HepG2 (cell line): ENCODE results near the gene LRRC45. TPM values are rescaled to one million over a fixed set of nuclear protein-coding genes. Genes with fewer than 3 reads are reported as not detected.

Experiments used
- CEBPG ChIP-seq: IDR thresholded peaks from 2 replicates; pipeline ENCODE4 v1.6.1; 2016
- HOXA5 ChIP-seq: sonication (generic); formaldehyde crosslinking; IDR thresholded peaks from 2 replicates; pipeline ENCODE4 v1.4.0; 2020; ENCODE audit warnings: missing genetic modification reagents
- ISX ChIP-seq: sonication (generic); formaldehyde crosslinking; conservative IDR thresholded peaks from 2 replicates; pipeline ENCODE4 v1.5.0; 2020; ENCODE audit warnings: missing genetic modification reagents
- KLF16 ChIP-seq, 2 experiments: sonication (generic) in 1 of 2; formaldehyde crosslinking in 1 of 2; IDR thresholded peaks; 2 replicates each; pipeline versions ENCODE4 v1.6.1 to v1.8.0; 2016 to 2023; ENCODE audit warnings: missing genetic modification reagents in 2 of 2, missing compliant biosample characterization in 1 of 2
- PRMT3 ChIP-seq: sonication (generic); formaldehyde crosslinking; IDR thresholded peaks from 2 replicates; pipeline ENCODE4 v1.8.1; 2022; ENCODE audit warnings: low read depth, mild to moderate bottlenecking, moderate library complexity, missing genetic modification reagents, borderline replicate concordance
- SALL2 ChIP-seq: sonication (generic); formaldehyde crosslinking; IDR thresholded peaks from 2 replicates; pipeline ENCODE4 v1.8.1; 2023; ENCODE audit warnings: mild to moderate bottlenecking, missing genetic modification reagents, inconsistent platforms
- SMAD9 ChIP-seq: sonication (generic); formaldehyde crosslinking; IDR thresholded peaks from 2 replicates; pipeline ENCODE4 v1.5.1; 2020; ENCODE audit warnings: mild to moderate bottlenecking, missing genetic modification reagents
- THAP11 ChIP-seq: IDR thresholded peaks from 2 replicates; pipeline ENCODE4 v1.6.1; 2016; ENCODE audit warnings: missing biosample characterization, missing genetic modification reagents
- ZBTB20 ChIP-seq: sonication (generic); formaldehyde crosslinking; IDR thresholded peaks from 2 replicates; pipeline ENCODE4 v1.8.1; 2023; ENCODE audit warnings: missing genetic modification reagents, low read depth, mild to moderate bottlenecking, borderline replicate concordance
- ZEB1 ChIP-seq: IDR thresholded peaks from 2 replicates; pipeline ENCODE4 v1.6.1; 2012; ENCODE audit warnings: mild to moderate bottlenecking, low read depth, inconsistent platforms; ENCODE audit not compliant: insufficient replicate concordance
- ZFP1 ChIP-seq: IDR thresholded peaks from 2 replicates; pipeline ENCODE4 v1.6.1; 2016
- ZKSCAN5 ChIP-seq: sonication (generic); formaldehyde crosslinking; IDR thresholded peaks from 2 replicates; pipeline ENCODE4 v1.5.1; 2020; ENCODE audit warnings: mild to moderate bottlenecking, missing genetic modification reagents
- ZNF142 ChIP-seq: sonication (generic); formaldehyde crosslinking; IDR thresholded peaks from 2 replicates; pipeline ENCODE4 v1.4.0; 2020; ENCODE audit warnings: missing genetic modification reagents
- ZNF317 ChIP-seq: sonication (generic); formaldehyde crosslinking; IDR thresholded peaks from 2 replicates; pipeline ENCODE4 v1.5.0; 2020; ENCODE audit warnings: mild to moderate bottlenecking, missing genetic modification reagents
- ZNF816 ChIP-seq: sonication (generic); formaldehyde crosslinking; IDR thresholded peaks from 2 replicates; pipeline ENCODE4 v1.8.0; 2022; ENCODE audit warnings: missing genetic modification reagents, mild to moderate bottlenecking, borderline replicate concordance
- polyA plus RNA-seq, 8 experiments: library from polyadenylated mRNA; depleted of rRNA in 3 of 8; stranded (reverse) in 7 of 8; unstranded in 1 of 8; fragments of >200 nt; fragmentation: Illumina TruSeq in 4 of 8; extraction: Trizol in 4 of 8; gene quantifications; 2 replicates each; pipeline versions ENCODE4 v1.2.1 to v1.2.3, GENCODE V29; 2011 to 2016; ENCODE audit warnings: low read depth in 4 of 8, missing spikeins in 1 of 8, mixed read lengths in 1 of 8; ENCODE audit not compliant: insufficient read depth in 1 of 8
- total RNA-seq, 5 experiments: library from RNA; depleted of rRNA; stranded (reverse); fragments of >200 nt; fragmentation: Illumina TruSeq; extraction: Trizol; gene quantifications; 2 replicates each; pipeline ENCODE4 v1.2.3, GENCODE V29; 2016; ENCODE audit warnings: low read depth in 1 of 5
- TF ChIP-seq, protein P1 (sequence below): sonication (generic); formaldehyde crosslinking; IDR thresholded peaks from 2 replicates; pipeline ENCODE4 v1.8.0; 2022; ENCODE audit warnings: missing genetic modification reagents, mild to moderate bottlenecking, moderate library complexity, borderline replicate concordance
- TF ChIP-seq, protein P2 (sequence below): sonication (generic); formaldehyde crosslinking; IDR thresholded peaks from 2 replicates; pipeline ENCODE4 v1.4.0; 2020; ENCODE audit warnings: missing genetic modification reagents

The LRRC45 gene
- total and polyA plus RNA-seq, 2 of the 13 experiments (the other 11 are each of a cell fraction or from before 2014, with no cell fraction given): 11.6 to 48.1 TPM

- TF ChIP-seq ZBTB20 (CRISPR knock-in tag) (peak; percentile 61; the same call in 1 of the 2 replicates), SMAD9 (no peak), ZNF816 (CRISPR knock-in tag) (peak; percentile 26; the same call in 1 of the 2 replicates), ISX (CRISPR knock-in tag) (0 out of 2 replicates have a peak, but pooled peaks have one; percentile 33), PRMT3 (CRISPR knock-in tag) (no peak), KLF16 (CRISPR knock-in tag; IDR thresholded peaks at IDR 0.05) (peak; percentile 93 to 98; a peak in 3 of 4 replicates), SALL2 (CRISPR knock-in tag) (peak; percentile 87), ZEB1 (no peak), ZKSCAN5 (CRISPR knock-in tag) (no peak), ZFP1 (0 out of 2 replicates have a peak, but pooled peaks have one; percentile 80), ZNF142 (0 out of 2 replicates have a peak, but pooled peaks have one; percentile 38), ZNF317 (CRISPR knock-in tag) (peak; percentile 60; the same call in 1 of the 2 replicates), HOXA5 (peak; percentile 93), THAP11 (CRISPR knock-in tag) (peak; percentile 82), CEBPG (peak; percentile 60)
- TF ChIP-seq, protein P1, sequence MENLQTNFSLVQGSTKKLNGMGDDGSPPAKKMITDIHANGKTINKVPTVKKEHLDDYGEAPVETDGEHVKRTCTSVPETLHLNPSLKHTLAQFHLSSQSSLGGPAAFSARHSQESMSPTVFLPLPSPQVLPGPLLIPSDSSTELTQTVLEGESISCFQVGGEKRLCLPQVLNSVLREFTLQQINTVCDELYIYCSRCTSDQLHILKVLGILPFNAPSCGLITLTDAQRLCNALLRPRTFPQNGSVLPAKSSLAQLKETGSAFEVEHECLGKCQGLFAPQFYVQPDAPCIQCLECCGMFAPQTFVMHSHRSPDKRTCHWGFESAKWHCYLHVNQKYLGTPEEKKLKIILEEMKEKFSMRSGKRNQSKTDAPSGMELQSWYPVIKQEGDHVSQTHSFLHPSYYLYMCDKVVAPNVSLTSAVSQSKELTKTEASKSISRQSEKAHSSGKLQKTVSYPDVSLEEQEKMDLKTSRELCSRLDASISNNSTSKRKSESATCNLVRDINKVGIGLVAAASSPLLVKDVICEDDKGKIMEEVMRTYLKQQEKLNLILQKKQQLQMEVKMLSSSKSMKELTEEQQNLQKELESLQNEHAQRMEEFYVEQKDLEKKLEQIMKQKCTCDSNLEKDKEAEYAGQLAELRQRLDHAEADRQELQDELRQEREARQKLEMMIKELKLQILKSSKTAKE (CRISPR knock-in tag): peak; percentile 97
- TF ChIP-seq, protein P2, sequence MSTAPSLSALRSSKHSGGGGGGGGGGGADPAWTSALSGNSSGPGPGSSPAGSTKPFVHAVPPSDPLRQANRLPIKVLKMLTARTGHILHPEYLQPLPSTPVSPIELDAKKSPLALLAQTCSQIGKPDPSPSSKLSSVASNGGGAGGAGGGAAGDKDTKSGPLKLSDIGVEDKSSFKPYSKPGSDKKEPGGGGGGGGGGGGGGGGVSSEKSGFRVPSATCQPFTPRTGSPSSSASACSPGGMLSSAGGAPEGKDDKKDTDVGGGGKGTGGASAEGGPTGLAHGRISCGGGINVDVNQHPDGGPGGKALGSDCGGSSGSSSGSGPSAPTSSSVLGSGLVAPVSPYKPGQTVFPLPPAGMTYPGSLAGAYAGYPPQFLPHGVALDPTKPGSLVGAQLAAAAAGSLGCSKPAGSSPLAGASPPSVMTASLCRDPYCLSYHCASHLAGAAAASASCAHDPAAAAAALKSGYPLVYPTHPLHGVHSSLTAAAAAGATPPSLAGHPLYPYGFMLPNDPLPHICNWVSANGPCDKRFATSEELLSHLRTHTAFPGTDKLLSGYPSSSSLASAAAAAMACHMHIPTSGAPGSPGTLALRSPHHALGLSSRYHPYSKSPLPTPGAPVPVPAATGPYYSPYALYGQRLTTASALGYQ (CRISPR knock-in tag): peak; percentile 98
Observed at GRCh38 chr17:82000803-82001570, 22.1 kb upstream of the LRRC45 start (continued).
